ENCODE data around the gene SH3PXD2A. TPM values are rescaled to one million over a fixed set of nuclear protein-coding genes. Genes with fewer than 3 reads are reported as not detected.
"Not testable (repeated sequence)": the region's sequence is repeated elsewhere in the genome, so short reads cannot be mapped to it uniquely, and the experiment has no call there.

The SH3PXD2A gene
- total and polyA plus RNA-seq, 7 donors: 3.0 to 57.7 (median 10.6) TPM

- peaks cover 43% of the 10 kb centered on the region for H3K4me1 ChIP-seq
- intact Hi-C loops (cut with DNase I): loop anchor here (5.0 to 10.0 kb wide), 2 partner anchors 38 to 245 kb away; partner anchors contain the start of gene SH3PXD2A (in 1 of the 2)
- no peak overlapping the region for H3K27ac ChIP-seq
- H3K27me3 ChIP-seq (ENCODE audit: insufficient read depth in 3 of 3, low read length in 2 of 3): no peaks in the 10 kb centered on the region
- no peak for TF ChIP-seq CTCF (IDR thresholded peaks at IDR 0.05)
- H3K9me3 ChIP-seq: no peaks in the 10 kb centered on the region
- no peak overlapping the region for H3K4me3 ChIP-seq
- ATAC-seq (no peak), DNase-seq (no peak)
- 86 to 90% (median 89%) methylated on average over 8 of the region's 8 CpGs for WGBS, 3 donors
- peaks cover 0 to 37% of the 10 kb centered on the region in 2 donors for H3K36me3 ChIP-seq (ENCODE audit: insufficient read depth in 1 of 2, low read depth in 1 of 2)
Measured at GRCh38 chr10:103609231-103610082, 245.9 kb downstream of the SH3PXD2A start.

- DNase-seq; H3K9me3 ChIP-seq; ATAC-seq; H3K27me3 ChIP-seq (ENCODE audit: insufficient read depth in 3 of 3, low read length in 2 of 3); H3K27ac ChIP-seq; H3K4me3 ChIP-seq: not testable (repeated sequence)
- intact Hi-C loops (cut with DNase I): loop anchor here in 1 of 2 donors (10.0 kb wide), 1 partner anchor 247 kb away; the partner anchor contains the start of gene SH3PXD2A
- 83 to 97% (median 90%) methylated on average over 10 to 11 of the region's 11 CpGs for WGBS, 3 donors
- Histone ChIP-seq H3K4me1 (peaks cover 29% of the 10 kb centered on the region), H3K36me3 (ENCODE audit: insufficient read depth in 1 of 2, low read depth in 1 of 2) (peaks cover 0 to 46% of the 10 kb centered on the region in 2 donors)
Measured at GRCh38 chr10:103608056-103608455, 247.3 kb downstream of the SH3PXD2A start.

- not testable (repeated sequence) for H3K27ac ChIP-seq; H3K27me3 ChIP-seq (ENCODE audit: insufficient read depth in 3 of 3, low read length in 2 of 3); ATAC-seq; DNase-seq; H3K9me3 ChIP-seq; H3K4me3 ChIP-seq
- intact Hi-C loops (cut with DNase I): loop anchor here in 1 of 2 donors (10.0 kb wide), 1 partner anchor 248 kb away; the partner anchor contains the start of gene SH3PXD2A
- WGBS, 3 donors: 93 to 96% (median 95%) methylated on average over 19 to 29 of the region's 32 CpGs
- H3K4me1 ChIP-seq: peaks cover 19% of the 10 kb centered on the region
- H3K36me3 ChIP-seq (ENCODE audit: insufficient read depth in 1 of 2, low read depth in 1 of 2): peaks cover 0 to 46% of the 10 kb centered on the region in 2 donors
Measured at GRCh38 chr10:103607051-103607450, 248.3 kb downstream of the SH3PXD2A start.

GRCh38 chr10:103606097-103606438 is 249.3 kb downstream of the SH3PXD2A start:
- H3K27me3 ChIP-seq (ENCODE audit: insufficient read depth in 3 of 3, low read length in 2 of 3); H3K9me3 ChIP-seq; ATAC-seq; H3K27ac ChIP-seq; H3K4me3 ChIP-seq; H3K4me1 ChIP-seq: not testable (repeated sequence)
- intact Hi-C loops (cut with DNase I): loop anchor here in 1 of 2 donors (10.0 kb wide), 1 partner anchor 249 kb away; the partner anchor contains the start of gene SH3PXD2A
- peak in 1 of 2 donors; percentile 1 for DNase-seq
- WGBS, 3 donors: 24 to 90% (median 46%) methylated on average over 1 of the region's 1 CpG
- H3K36me3 ChIP-seq (ENCODE audit: insufficient read depth in 1 of 2, low read depth in 1 of 2): peaks cover 0 to 45% of the 10 kb centered on the region in 2 donors

- Histone ChIP-seq H3K4me3 (no peak overlapping the region), H3K36me3 (ENCODE audit: insufficient read depth in 1 of 2, low read depth in 1 of 2) (peaks cover 0 to 47% of the 10 kb centered on the region in 2 donors), H3K4me1 (peaks cover 4% of the 10 kb centered on the region), H3K27me3 (ENCODE audit: insufficient read depth in 3 of 3, low read length in 2 of 3) (no peaks in the 10 kb centered on the region), H3K9me3 (no peaks in the 10 kb centered on the region), H3K27ac (no peak overlapping the region)
- TF ChIP-seq CTCF (IDR thresholded peaks at IDR 0.05): peak; percentile 75
- ATAC-seq (peak; percentile 64 to 92 (median 84)), DNase-seq (peak; percentile 55 to 68)
- WGBS, 3 donors: 42 to 61% (median 47%) methylated on average over 12 of the region's 12 CpGs
- intact Hi-C loops (cut with DNase I): loop anchor here (2.0 to 10.0 kb wide), 2 partner anchors 81 to 249 kb away; partner anchors contain the start of gene SH3PXD2A (in 1 of the 2)
Measured at GRCh38 chr10:103605359-103606096, 249.8 kb downstream of the SH3PXD2A start.
